Measurements from ENCODE around the gene XPO4. TPM values are rescaled to one million over a fixed set of nuclear protein-coding genes. Genes with fewer than 3 reads are reported as not detected.

XPO4 gene
- total and polyA plus RNA-seq, 2 of the 13 experiments (the other 11 are each of a cell fraction or from before 2014, with no cell fraction given) = 8.4 to 24.8 TPM

- no peak overlapping the region for H3K9ac ChIP-seq (ENCODE audit: insufficient read depth, low read depth, low read length)
- WGBS (ENCODE audit: low lambda C conversion rate) = 89% methylated on average over 1 of the region's 1 CpG
- H3K4me3 ChIP-seq (replicated peaks in 1 of 3; ENCODE audit: insufficient read depth in 1 of 3, low read depth in 2 of 3, low read length in 3 of 3) = no peak overlapping the region
- no peaks in the 10 kb centered on the region for H3K27me3 ChIP-seq (ENCODE audit: control insufficient read depth in 1 of 2, insufficient read depth in 2 of 2, low read length in 2 of 2)
- H3K27ac ChIP-seq (ENCODE audit: extremely low read length, insufficient read depth, low read length) = no peak overlapping the region
- POLR2A ChIA-PET = no interaction called here
- CTCF ChIA-PET (ENCODE audit: low intra/inter-chr PET ratio, low total read pairs) = no interaction called here
- no peak for DNase-seq (ENCODE audit: low spot score)
- H2AFZ ChIP-seq (ENCODE audit: low read length) = no peak overlapping the region
- TF ChIP-seq, protein P1, sequence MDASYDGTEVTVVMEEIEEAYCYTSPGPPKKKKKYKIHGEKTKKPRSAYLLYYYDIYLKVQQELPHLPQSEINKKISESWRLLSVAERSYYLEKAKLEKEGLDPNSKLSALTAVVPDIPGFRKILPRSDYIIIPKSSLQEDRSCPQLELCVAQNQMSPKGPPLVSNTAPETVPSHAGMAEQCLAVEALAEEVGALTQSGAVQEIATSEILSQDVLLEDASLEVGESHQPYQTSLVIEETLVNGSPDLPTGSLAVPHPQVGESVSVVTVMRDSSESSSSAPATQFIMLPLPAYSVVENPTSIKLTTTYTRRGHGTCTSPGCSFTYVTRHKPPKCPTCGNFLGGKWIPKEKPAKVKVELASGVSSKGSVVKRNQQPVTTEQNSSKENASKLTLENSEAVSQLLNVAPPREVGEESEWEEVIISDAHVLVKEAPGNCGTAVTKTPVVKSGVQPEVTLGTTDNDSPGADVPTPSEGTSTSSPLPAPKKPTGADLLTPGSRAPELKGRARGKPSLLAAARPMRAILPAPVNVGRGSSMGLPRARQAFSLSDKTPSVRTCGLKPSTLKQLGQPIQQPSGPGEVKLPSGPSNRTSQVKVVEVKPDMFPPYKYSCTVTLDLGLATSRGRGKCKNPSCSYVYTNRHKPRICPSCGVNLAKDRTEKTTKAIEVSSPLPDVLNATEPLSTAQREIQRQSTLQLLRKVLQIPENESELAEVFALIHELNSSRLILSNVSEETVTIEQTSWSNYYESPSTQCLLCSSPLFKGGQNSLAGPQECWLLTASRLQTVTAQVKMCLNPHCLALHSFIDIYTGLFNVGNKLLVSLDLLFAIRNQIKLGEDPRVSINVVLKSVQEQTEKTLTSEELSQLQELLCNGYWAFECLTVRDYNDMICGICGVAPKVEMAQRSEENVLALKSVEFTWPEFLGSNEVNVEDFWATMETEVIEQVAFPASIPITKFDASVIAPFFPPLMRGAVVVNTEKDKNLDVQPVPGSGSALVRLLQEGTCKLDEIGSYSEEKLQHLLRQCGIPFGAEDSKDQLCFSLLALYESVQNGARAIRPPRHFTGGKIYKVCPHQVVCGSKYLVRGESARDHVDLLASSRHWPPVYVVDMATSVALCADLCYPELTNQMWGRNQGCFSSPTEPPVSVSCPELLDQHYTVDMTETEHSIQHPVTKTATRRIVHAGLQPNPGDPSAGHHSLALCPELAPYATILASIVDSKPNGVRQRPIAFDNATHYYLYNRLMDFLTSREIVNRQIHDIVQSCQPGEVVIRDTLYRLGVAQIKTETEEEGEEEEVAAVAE (CRISPR knock-in tag; IDR thresholded peaks at IDR 0.05; ENCODE audit: borderline replicate concordance) = no peak
- TF ChIP-seq EEA1 (CRISPR knock-in tag; IDR thresholded peaks at IDR 0.05; ENCODE audit: borderline replicate concordance) (no peak), ZSCAN30 (CRISPR knock-in tag; IDR thresholded peaks at IDR 0.05) (no peak), ZNF335 (CRISPR knock-in tag; IDR thresholded peaks at IDR 0.05) (no peak), ZIK1 (CRISPR knock-in tag; IDR thresholded peaks at IDR 0.05; ENCODE audit: borderline replicate concordance, low read depth) (no peak), RERE (CRISPR knock-in tag; IDR thresholded peaks at IDR 0.05; ENCODE audit: low read depth) (no peak), ATF4 (CRISPR knock-in tag; IDR thresholded peaks at IDR 0.05) (no peak)
- peaks cover 3% of the 10 kb centered on the region; the same call in 1 of the 2 replicates for H4K20me1 ChIP-seq (ENCODE audit: insufficient read depth, low read length)
- intact Hi-C loops (cut with micrococcal nuclease; ENCODE audit: unreplicated experiment) (no loop called here), in situ Hi-C loops (cut with HindIII; ENCODE audit: extremely low pct_ligation_motif_present, low pct_unique_long_range_greater_than_20kb) (no loop called here)
- H3K4me2 ChIP-seq (ENCODE audit: low read depth, low read length) = no peak overlapping the region
- ATAC-seq = no peak
- FAIRE-seq = no peak
- BruUV-seq (replicated peaks) = no TSS peak
- peaks cover 8% of the 10 kb centered on the region for H3K79me2 ChIP-seq (ENCODE audit: insufficient read depth, low read length)
- no peaks in the 10 kb centered on the region for H3K9me3 ChIP-seq (ENCODE audit: low read length)
- peaks cover 6% of the 10 kb centered on the region for H3K4me1 ChIP-seq (ENCODE audit: insufficient read depth, low read length)
- H3K36me3 ChIP-seq (replicated peaks in 1 of 2; ENCODE audit: control insufficient read depth in 1 of 2, insufficient read depth in 2 of 2, low read length in 2 of 2) = peaks cover 0 to 9% of the 10 kb centered on the region in 2 experiments; a peak in 2 of 5 replicates
Measured at GRCh38 chr13:20848944-20849343, 53.6 kb downstream of the XPO4 start.

Data from HepG2 (cell line).